Stimulated activated effector memory CD8-positive, alpha-beta T cell treated with anti-CD3 and anti-CD28 coated beads, Interleukin-12 subunit alpha, Interleukin-12 subunit beta, amount 100 ng/mL, for 72 hours (primary cell): Measurements from ENCODE around the gene FBXL22.
"Not testable (repeated sequence)": the region's sequence is repeated elsewhere in the genome, so short reads cannot be mapped to it uniquely, and the experiment has no call there.

Experiments used
- ATAC-seq: fragments of 150-1000 bp; cut with Tn5 transposase; 2 replicates; pipeline ENCODE4 v1.10.0; 2021
- DNase-seq, 2 donors: peaks; one replicate each; pipeline ENCODE4 v3.0.0; 2021 to 2022; ENCODE audit warnings: low spot score in 2 of 2
- H3K27ac Mint-ChIP-seq: one replicate; pipeline ENCODE4 v1.8.0; 2022; ENCODE audit warnings: mild to moderate bottlenecking, mixed read lengths
- H3K36me3 Mint-ChIP-seq: one replicate; pipeline ENCODE4 v1.8.0; 2022; ENCODE audit warnings: mild to moderate bottlenecking, mixed read lengths
- H3K4me1 Mint-ChIP-seq: one replicate; pipeline ENCODE4 v1.8.0; 2022; ENCODE audit warnings: mixed read lengths
- H3K4me3 Mint-ChIP-seq: one replicate; pipeline ENCODE4 v1.8.0; 2022; ENCODE audit warnings: mild to moderate bottlenecking, mixed read lengths
- H3K9me3 Mint-ChIP-seq: one replicate; pipeline ENCODE4 v1.8.0; 2022; ENCODE audit warnings: mixed read lengths

Gene FBXL22

DNA sequence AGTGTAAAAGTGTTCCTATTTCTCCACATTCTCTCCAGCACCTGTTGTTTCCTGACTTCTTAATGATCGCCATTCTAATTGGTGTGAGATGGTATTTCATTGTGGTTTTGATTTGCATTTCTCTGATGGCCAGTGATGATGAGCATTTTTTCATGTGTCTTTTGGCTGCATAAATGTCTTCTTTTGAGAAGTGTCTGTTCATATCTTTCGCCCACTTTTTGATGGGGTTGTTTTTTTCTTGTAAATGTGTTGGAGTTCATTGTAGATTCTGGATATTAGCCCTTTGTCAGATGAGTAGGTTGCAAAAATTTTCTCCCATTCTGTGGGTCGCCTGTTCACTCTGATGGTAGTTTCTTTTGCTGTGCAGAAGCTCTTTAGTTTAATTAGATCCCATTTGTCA is 20.4 kb downstream of the FBXL22 start:
- not testable (repeated sequence) for DNase-seq, H3K27ac Mint-ChIP-seq, ATAC-seq, H3K9me3 Mint-ChIP-seq, H3K4me1 Mint-ChIP-seq, H3K4me3 Mint-ChIP-seq
- peaks cover 38% of the 10 kb centered on the region for H3K36me3 Mint-ChIP-seq

GRCh38 chr15:63620760-63621159 is 23.6 kb downstream of the FBXL22 start:
- not testable (repeated sequence) for H3K9me3 Mint-ChIP-seq, ATAC-seq, DNase-seq, H3K4me3 Mint-ChIP-seq, H3K4me1 Mint-ChIP-seq, H3K27ac Mint-ChIP-seq
- peaks cover 55% of the 10 kb centered on the region for H3K36me3 Mint-ChIP-seq

DNA sequence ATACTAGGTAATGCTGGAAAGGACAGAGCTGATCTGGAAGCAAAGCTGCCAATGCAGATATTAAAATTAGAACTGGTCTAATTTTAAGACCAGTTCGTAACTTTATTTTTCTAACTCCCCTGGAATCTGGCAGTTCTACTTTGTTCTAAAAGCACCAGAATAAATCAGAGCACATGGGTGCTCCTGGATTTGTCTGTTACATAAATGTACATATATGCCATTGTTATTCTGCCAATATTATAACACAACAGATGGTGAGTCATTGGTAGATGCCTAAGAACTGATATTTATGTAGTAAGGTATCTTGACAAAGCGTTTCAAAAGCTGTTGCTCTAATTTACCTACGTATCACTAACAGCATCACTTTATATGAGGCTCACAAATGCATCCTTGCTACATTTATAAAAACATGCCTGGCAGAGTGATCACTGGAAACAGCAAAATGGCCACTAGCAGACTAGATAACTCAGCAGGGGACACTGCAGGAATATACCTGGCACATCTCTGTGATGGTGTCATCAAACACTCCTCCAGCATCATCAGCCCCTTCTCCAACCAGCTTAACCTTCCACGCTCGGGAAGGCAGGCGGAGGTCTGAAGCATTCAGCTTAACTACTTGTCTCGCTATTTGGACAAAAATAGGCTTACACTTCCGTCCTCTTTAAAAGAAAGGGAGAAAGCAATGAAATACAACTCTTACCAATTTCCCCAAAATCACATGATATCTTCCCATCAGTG is 26.2 kb downstream of the FBXL22 start:
- Mint-ChIP-seq H3K4me1 (no peaks in the 10 kb centered on the region), H3K27ac (no peak overlapping the region), H3K36me3 (peaks cover 74% of the 10 kb centered on the region), H3K9me3 (no peaks in the 10 kb centered on the region), H3K4me3 (no peak overlapping the region)
- DNase-seq = no peak
- no peak for ATAC-seq

GRCh38 chr15:63626955-63627354 is 29.8 kb downstream of the FBXL22 start:
- H3K36me3 Mint-ChIP-seq = peaks cover 100% of the 10 kb centered on the region
- no peak overlapping the region for H3K4me3 Mint-ChIP-seq
- H3K27ac Mint-ChIP-seq = peak overlapping the region; percentile 17
- DNase-seq = no peak
- no peaks in the 10 kb centered on the region for H3K4me1 Mint-ChIP-seq
- H3K9me3 Mint-ChIP-seq = no peaks in the 10 kb centered on the region
- ATAC-seq = no peak

GRCh38 chr15:63628123-63628822 is 31.1 kb downstream of the FBXL22 start:
- Mint-ChIP-seq H3K9me3 (no peaks in the 10 kb centered on the region), H3K4me3 (no peak overlapping the region), H3K36me3 (peaks cover 100% of the 10 kb centered on the region), H3K27ac (no peak overlapping the region), H3K4me1 (no peaks in the 10 kb centered on the region)
- ATAC-seq (no peak), DNase-seq (no peak)

DNA sequence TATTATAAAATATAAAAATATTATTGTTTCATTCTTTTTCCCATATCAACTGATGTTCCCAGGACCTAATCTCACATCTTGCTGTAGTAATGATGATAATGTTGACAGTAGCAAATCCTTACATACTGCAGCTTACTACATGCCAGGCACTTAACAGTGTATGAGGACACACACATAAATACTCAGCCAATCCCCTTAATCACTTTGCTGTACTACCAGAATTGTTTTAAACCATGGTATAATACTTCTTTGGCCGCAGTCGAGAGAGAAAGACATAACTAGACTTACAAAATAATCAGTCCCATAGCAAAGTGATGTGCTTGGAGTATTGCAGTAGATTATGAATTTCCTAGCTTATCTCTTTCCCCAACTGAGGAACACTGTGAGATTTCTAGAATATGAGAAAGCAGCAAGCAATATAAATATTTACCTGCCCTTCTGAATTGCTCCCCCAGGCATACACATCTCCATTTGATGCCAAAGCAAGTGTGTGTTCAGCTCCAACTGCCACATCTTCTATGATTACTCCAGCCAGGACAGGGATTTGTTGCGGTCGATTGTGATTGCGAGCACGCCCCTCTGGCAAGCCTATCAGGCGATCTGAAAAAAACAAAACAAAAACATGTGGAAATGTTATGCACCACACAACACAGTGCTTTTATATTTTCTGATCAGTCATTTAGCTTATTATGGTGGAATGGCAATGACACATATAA is 33.0 kb downstream of the FBXL22 start:
- Mint-ChIP-seq H3K9me3 (no peaks in the 10 kb centered on the region), H3K4me3 (no peak overlapping the region), H3K36me3 (peaks cover 99% of the 10 kb centered on the region), H3K4me1 (no peaks in the 10 kb centered on the region), H3K27ac (peak overlapping the region; percentile 74)
- DNase-seq (no peak), ATAC-seq (no peak)

DNA sequence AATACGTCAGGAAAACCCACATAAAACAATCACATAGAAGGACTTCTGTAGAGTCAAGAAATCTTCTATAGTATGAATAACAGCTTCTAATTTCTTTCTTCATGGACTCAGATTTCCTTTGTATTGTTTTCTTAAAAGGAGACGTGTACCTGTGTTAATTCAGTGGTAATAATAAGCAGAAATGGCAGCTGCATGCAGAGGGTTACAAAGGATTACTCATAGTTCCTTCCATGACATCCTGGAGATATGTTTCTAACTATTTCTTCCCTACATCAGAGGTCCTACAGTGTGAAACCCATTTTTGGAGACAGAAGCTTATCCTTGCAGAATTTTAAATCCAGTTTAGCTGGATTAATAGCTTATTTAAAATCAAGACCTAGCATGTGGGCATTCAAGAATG is 36.1 kb downstream of the FBXL22 start:
- H3K4me3 Mint-ChIP-seq = no peak overlapping the region
- H3K27ac Mint-ChIP-seq = no peak overlapping the region
- ATAC-seq (no peak), DNase-seq (no peak)
- H3K36me3 Mint-ChIP-seq = peaks cover 96% of the 10 kb centered on the region
- H3K4me1 Mint-ChIP-seq = peaks cover 6% of the 10 kb centered on the region
- H3K9me3 Mint-ChIP-seq = no peaks in the 10 kb centered on the region

DNA sequence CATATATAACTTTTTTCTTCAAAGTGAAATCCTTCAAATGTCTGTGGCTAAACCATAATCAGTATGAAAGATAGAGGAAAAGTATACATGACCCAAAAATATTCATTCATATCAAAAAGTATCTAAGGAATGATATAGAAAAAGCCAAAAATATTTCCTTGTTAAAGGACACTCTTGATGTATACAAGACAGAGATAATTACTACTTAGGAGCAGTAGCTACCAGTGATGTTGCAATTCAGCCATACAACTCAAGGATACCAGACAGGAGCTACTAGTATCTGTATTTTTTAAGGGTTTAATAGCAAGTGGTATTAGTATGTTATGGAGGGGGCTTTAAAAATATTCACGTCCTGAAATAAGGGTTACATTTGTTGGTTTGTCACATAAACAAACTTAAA is 37.0 kb downstream of the FBXL22 start:
- DNase-seq = no peak
- peaks cover 96% of the 10 kb centered on the region for H3K36me3 Mint-ChIP-seq

GRCh38 chr15:63636518-63637061 is 39.4 kb downstream of the FBXL22 start:
- no peak for DNase-seq
- Mint-ChIP-seq H3K4me1 (peaks cover 6% of the 10 kb centered on the region), H3K9me3 (no peaks in the 10 kb centered on the region), H3K27ac (no peak overlapping the region), H3K4me3 (no peak overlapping the region), H3K36me3 (peaks cover 95% of the 10 kb centered on the region)
- ATAC-seq = peak; percentile 50

More for the DNA sequence above, 37.0 kb downstream of the FBXL22 start:
- H3K4me3 Mint-ChIP-seq = no peak overlapping the region
- ATAC-seq = no peak
- no peaks in the 10 kb centered on the region for H3K9me3 Mint-ChIP-seq
- peaks cover 6% of the 10 kb centered on the region for H3K4me1 Mint-ChIP-seq
- H3K27ac Mint-ChIP-seq = no peak overlapping the region

- peak; percentile 79 for ATAC-seq
- H3K9me3 Mint-ChIP-seq = no peaks in the 10 kb centered on the region
- H3K36me3 Mint-ChIP-seq = peaks cover 95% of the 10 kb centered on the region
- DNase-seq = no peak
- no peak overlapping the region for H3K4me3 Mint-ChIP-seq
- peaks cover 6% of the 10 kb centered on the region for H3K4me1 Mint-ChIP-seq
- H3K27ac Mint-ChIP-seq = peak overlapping the region; percentile 17
Measured at GRCh38 chr15:63638839-63639238, 41.7 kb downstream of the FBXL22 start.

- Mint-ChIP-seq H3K27ac (peak overlapping the region; percentile 63), H3K36me3 (peaks cover 96% of the 10 kb centered on the region), H3K9me3 (no peaks in the 10 kb centered on the region), H3K4me3 (no peak overlapping the region), H3K4me1 (peaks cover 6% of the 10 kb centered on the region)
- ATAC-seq (no peak), DNase-seq (no peak)
Measured at GRCh38 chr15:63640146-63640545, 43.0 kb downstream of the FBXL22 start.
